HepG2 (cell line): ENCODE data around the gene PYGO2. TPM values are rescaled to one million over a fixed set of nuclear protein-coding genes. Genes with fewer than 3 reads are reported as not detected.

Source experiments
- ATAC-seq: fragments of 200-7000 bp; cut with Tn5 transposase; 3 replicates; pipeline ENCODE4 v1.9.1; 2020; ENCODE audit warnings: mild to moderate bottlenecking, moderate library complexity
- BruUV-seq: library from RNA; stranded (reverse); fragments of 400-500 nt; replicated peaks from 2 replicates; lab custom pipeline; 2021; lab: Mats Ljungman, UMichigan
- CTCF ChIA-PET: fragments of 300-600 bp; formaldehyde crosslinking; extraction: SDS; loops from one replicate; lab custom pipeline; 2021; ENCODE audit warnings: low total read pairs, inconsistent platforms, low intra/inter-chr PET ratio; lab: Yijun Ruan, JAX
- POLR2A ChIA-PET: fragments of 350-600 bp; sonication (Branson Sonifier 250); formaldehyde crosslinking; loops from one replicate; lab custom pipeline; 2020; ENCODE audit warnings: antibody characterized with exemption, inconsistent platforms; lab: Yijun Ruan, JAX
- DNase-seq: peaks from one replicate; pipeline ENCODE4 v3.0.0-alpha.2; 2015; ENCODE audit warnings: low spot score
- FAIRE-seq: peaks from 3 replicates; lab custom pipeline; 2011; peaks lifted over from hg19 to GRCh38; lab: Jason Lieb, UNC
- H2AFZ ChIP-seq: one replicate; pipeline ENCODE4 v1.6.1; 2011; ENCODE audit warnings: low read length, inconsistent platforms
- H3K27ac ChIP-seq: fragments of 300-600 bp; 3 replicates; pipeline ENCODE4 v1.8.0; 2011; ENCODE audit warnings: mixed run types, mild to moderate bottlenecking, mixed read lengths, low read length, inconsistent platforms; ENCODE audit not compliant: insufficient read depth; ENCODE audit errors: extremely low read length
- H3K27me3 ChIP-seq, 2 experiments: fragments of 200-600 bp in 1 of 2; 2 replicates in 1 of 2; 3 replicates in 1 of 2; pipeline versions ENCODE4 v1.6.0 to v1.8.0; 2011; ENCODE audit warnings: low read length in 2 of 2, mild to moderate bottlenecking in 2 of 2, moderate library complexity in 2 of 2, inconsistent platforms in 1 of 2; ENCODE audit not compliant: insufficient read depth in 2 of 2, control insufficient read depth in 1 of 2
- H3K36me3 ChIP-seq, 2 experiments: fragments of 200-600 bp in 1 of 2; replicated peaks in 1 of 2; 2 replicates in 1 of 2; 3 replicates in 1 of 2; pipeline versions ENCODE4 v1.5.1 to v1.8.0; 2011; ENCODE audit warnings: low read length in 2 of 2, inconsistent platforms in 1 of 2; ENCODE audit not compliant: insufficient read depth in 2 of 2, control insufficient read depth in 1 of 2
- H3K4me1 ChIP-seq: 2 replicates; pipeline ENCODE4 v1.5.1; 2012; ENCODE audit warnings: low read length, inconsistent platforms; ENCODE audit not compliant: insufficient read depth
- H3K4me2 ChIP-seq: 2 replicates; pipeline ENCODE4 v1.6.0; 2011; ENCODE audit warnings: low read depth, low read length, inconsistent platforms
- H3K4me3 ChIP-seq, 3 experiments: fragments of 200-600 bp in 1 of 3; sonication (generic), shearing (Covaris generic) in 1 of 3; replicated peaks in 1 of 3; 2 replicates each; pipeline ENCODE4 v1.5.1; 2011 to 2016; ENCODE audit warnings: low read length in 3 of 3, inconsistent platforms in 2 of 3, low read depth in 2 of 3, mild to moderate bottlenecking in 2 of 3, control low read depth in 1 of 3, mixed read lengths in 1 of 3; ENCODE audit not compliant: insufficient read depth in 1 of 3
- H3K79me2 ChIP-seq: one replicate; pipeline ENCODE4 v1.6.1; 2011; ENCODE audit warnings: low read length, inconsistent platforms; ENCODE audit not compliant: insufficient read depth
- H3K9ac ChIP-seq: 2 replicates; pipeline ENCODE4 v1.6.0; 2011; ENCODE audit warnings: mild to moderate bottlenecking, low read depth, low read length, inconsistent platforms; ENCODE audit not compliant: insufficient read depth
- H3K9me3 ChIP-seq: 2 replicates; pipeline ENCODE4 v1.5.1; 2012; ENCODE audit warnings: mild to moderate bottlenecking, low read length
- H4K20me1 ChIP-seq: 2 replicates; pipeline ENCODE4 v1.6.0; 2011; ENCODE audit warnings: inconsistent platforms, mild to moderate bottlenecking, low read length, moderate library complexity; ENCODE audit not compliant: insufficient read depth
- ARID2 ChIP-seq: sonication (generic); formaldehyde crosslinking; IDR thresholded peaks from 2 replicates; pipeline ENCODE4 v1.8.1; 2022; ENCODE audit warnings: mild to moderate bottlenecking, missing genetic modification reagents, borderline replicate concordance
- CBX2 ChIP-seq, 2 experiments: fragments of 200-600 bp in 1 of 2; sonication (generic); formaldehyde crosslinking in 1 of 2; IDR thresholded peaks; 2 replicates each; pipeline versions ENCODE4 v1.7.0 to v1.8.1; 2018 to 2022; ENCODE audit warnings: low read depth in 2 of 2, low read length in 1 of 2, mild to moderate bottlenecking in 1 of 2, missing genetic modification reagents in 1 of 2
- CC2D1A ChIP-seq: sonication (generic); formaldehyde crosslinking; IDR thresholded peaks from 2 replicates; pipeline ENCODE4 v1.8.1; 2023; ENCODE audit warnings: mild to moderate bottlenecking, missing genetic modification reagents
- FLYWCH1 ChIP-seq: sonication (generic); formaldehyde crosslinking; IDR thresholded peaks from 2 replicates; pipeline ENCODE4 v1.8.1; 2023; ENCODE audit warnings: mild to moderate bottlenecking, missing genetic modification reagents
- GABPB1 ChIP-seq: IDR thresholded peaks from 2 replicates; pipeline ENCODE4 v1.6.1; 2016; ENCODE audit warnings: mild to moderate bottlenecking, missing genetic modification reagents, moderate library complexity, missing compliant biosample characterization
- HDAC2 ChIP-seq: sonication (generic); formaldehyde crosslinking; IDR thresholded peaks from 2 replicates; pipeline ENCODE4 v1.4.0; 2020; ENCODE audit warnings: missing genetic modification reagents
- HNRNPH1 ChIP-seq: fragments of 200-400 bp; formaldehyde crosslinking; optimal IDR thresholded peaks from 2 replicates; pipeline ENCODE3; 2017; ENCODE audit warnings: mild to moderate bottlenecking, low read depth, low read length
- MED13 ChIP-seq: sonication (generic); formaldehyde crosslinking; IDR thresholded peaks from 2 replicates; pipeline ENCODE4 v1.5.0; 2020; ENCODE audit warnings: missing genetic modification reagents
- MEIS2 ChIP-seq: sonication (generic); formaldehyde crosslinking; IDR thresholded peaks from 2 replicates; pipeline ENCODE4 v1.9.0; 2021; ENCODE audit warnings: mild to moderate bottlenecking, missing genetic modification reagents
- NFAT5 ChIP-seq: sonication (generic); formaldehyde crosslinking; IDR thresholded peaks from 2 replicates; pipeline ENCODE4 v1.4.0; 2020; ENCODE audit warnings: missing genetic modification reagents
- PAX8 ChIP-seq: sonication (generic); formaldehyde crosslinking; IDR thresholded peaks from 2 replicates; pipeline ENCODE4 v1.8.0; 2022; ENCODE audit warnings: mild to moderate bottlenecking, missing genetic modification reagents, borderline replicate concordance
- SALL1 ChIP-seq: sonication (generic); formaldehyde crosslinking; IDR thresholded peaks from 2 replicates; pipeline ENCODE4 v1.8.0; 2022; ENCODE audit warnings: mild to moderate bottlenecking, missing genetic modification reagents
- SIN3A ChIP-seq: IDR thresholded peaks from 2 replicates; pipeline ENCODE4 v1.6.1; 2011; ENCODE audit warnings: low read depth, mild to moderate bottlenecking, control low read depth, low read length, borderline replicate concordance
- THAP8 ChIP-seq: sonication (generic); formaldehyde crosslinking; IDR thresholded peaks from 2 replicates; pipeline ENCODE4 v1.5.1; 2020; ENCODE audit warnings: missing genetic modification reagents, mild to moderate bottlenecking, borderline replicate concordance
- TRIM24 ChIP-seq: sonication (generic); formaldehyde crosslinking; IDR thresholded peaks from 2 replicates; pipeline ENCODE4 v1.8.0; 2022; ENCODE audit warnings: mild to moderate bottlenecking, missing genetic modification reagents
- ZNF343 ChIP-seq: sonication (generic); formaldehyde crosslinking; IDR thresholded peaks from 2 replicates; pipeline ENCODE4 v1.4.0; 2020; ENCODE audit warnings: mild to moderate bottlenecking, missing genetic modification reagents
- ZNF546 ChIP-seq: sonication (generic); formaldehyde crosslinking; conservative IDR thresholded peaks from 2 replicates; pipeline ENCODE4 v1.8.1; 2023; ENCODE audit warnings: mild to moderate bottlenecking, missing genetic modification reagents
- ZNF768 ChIP-seq: sonication (generic); formaldehyde crosslinking; IDR thresholded peaks from 2 replicates; pipeline ENCODE4 v1.4.0; 2020; ENCODE audit warnings: missing genetic modification reagents
- ZSCAN9 ChIP-seq: IDR thresholded peaks from 2 replicates; pipeline ENCODE4 v1.6.1; 2016; ENCODE audit warnings: borderline replicate concordance
- WGBS: methylation state at CpG from one replicate; pipeline ENCODE4 v1.1.6; 2017; ENCODE audit warnings: low lambda C conversion rate; 5-methylcytosine and 5-hydroxymethylcytosine counted together
- in situ Hi-C: cut with HindIII; loops from 2 replicates; pipeline ENCODE4 v1.10.0; 2017; ENCODE audit warnings: low pct_unique_long_range_greater_than_20kb; ENCODE audit not compliant: extremely low pct_ligation_motif_present
- intact Hi-C: fragments of 100-400 bp; cut with micrococcal nuclease; formaldehyde crosslinking; loops from one replicate; pipeline ENCODE4 v1.10.0; 2022; ENCODE audit not compliant: unreplicated experiment
- polyA plus RNA-seq, 8 experiments: library from polyadenylated mRNA; depleted of rRNA in 3 of 8; stranded (reverse) in 7 of 8; unstranded in 1 of 8; fragments of >200 nt; fragmentation: Illumina TruSeq in 4 of 8; extraction: Trizol in 4 of 8; gene quantifications; 2 replicates each; pipeline versions ENCODE4 v1.2.1 to v1.2.3, GENCODE V29; 2011 to 2016; ENCODE audit warnings: low read depth in 4 of 8, missing spikeins in 1 of 8, mixed read lengths in 1 of 8; ENCODE audit not compliant: insufficient read depth in 1 of 8
- total RNA-seq, 5 experiments: library from RNA; depleted of rRNA; stranded (reverse); fragments of >200 nt; fragmentation: Illumina TruSeq; extraction: Trizol; gene quantifications; 2 replicates each; pipeline ENCODE4 v1.2.3, GENCODE V29; 2016; ENCODE audit warnings: low read depth in 1 of 5

PYGO2 gene
- total and polyA plus RNA-seq, 2 of the 13 experiments (the other 11 are each of a cell fraction or from before 2014, with no cell fraction given) = 20.3 to 21.8 TPM

GRCh38 chr1:154966111-154966510 is 4.5 kb upstream of the PYGO2 start:
- H3K4me3 ChIP-seq = no peak overlapping the region
- TF ChIP-seq ZNF546 (CRISPR knock-in tag) (no peak), NFAT5 (no peak), HNRNPH1 (no peak), ZSCAN9 (CRISPR knock-in tag) (no peak), SIN3A (no peak), MEIS2 (CRISPR knock-in tag) (no peak), SALL1 (no peak), ARID2 (CRISPR knock-in tag) (no peak), CBX2 (IDR thresholded peaks at IDR 0.05; ENCODE audit: low read depth, low read length) (no peak), CBX2 (CRISPR knock-in tag; IDR thresholded peaks at IDR 0.05; ENCODE audit: low read depth) (no peak), ZNF768 (CRISPR knock-in tag) (no peak), TRIM24 (CRISPR knock-in tag) (no peak), MED13 (CRISPR knock-in tag) (no peak), ZNF343 (CRISPR knock-in tag) (no peak), HDAC2 (CRISPR knock-in tag) (no peak), GABPB1 (CRISPR knock-in tag) (no peak), FLYWCH1 (CRISPR knock-in tag) (no peak), PAX8 (no peak), CC2D1A (no peak), THAP8 (CRISPR knock-in tag) (no peak)
- no peak overlapping the region for H3K4me2 ChIP-seq
- WGBS = 91% methylated on average over 4 of the region's 7 CpGs
- ChIA-PET POLR2A (interaction anchor here (1.8 to 8.3 kb wide), 2 partner anchors 7 to 30 kb away, joined by 5 to 148 read pairs; partner anchors contain the start of genes CKS1B, PMVK and SHC1), CTCF (no interaction called here)
- ATAC-seq = no peak
- peaks cover 44% of the 10 kb centered on the region for H3K79me2 ChIP-seq
- no peak for FAIRE-seq
- in situ Hi-C loops (no loop called here), intact Hi-C loops (no loop called here)
- no peak overlapping the region for H3K27ac ChIP-seq
- H3K4me1 ChIP-seq = peaks cover 69% of the 10 kb centered on the region
- no peaks in the 10 kb centered on the region; a peak in 1 of 5 replicates for H3K27me3 ChIP-seq
- peaks cover 23 to 59% of the 10 kb centered on the region in 2 experiments for H3K36me3 ChIP-seq
- no peak overlapping the region for H2AFZ ChIP-seq
- H3K9ac ChIP-seq = no peak overlapping the region
- no peaks in the 10 kb centered on the region for H4K20me1 ChIP-seq
- no TSS peak for BruUV-seq
- H3K9me3 ChIP-seq = no peaks in the 10 kb centered on the region
- DNase-seq = no peak
